H1 (cell line): ENCODE results near the gene CCIN. TPM values are rescaled to one million over a fixed set of nuclear protein-coding genes. Genes with fewer than 3 reads are reported as not detected.

ENCODE experiments used
- CTCF ChIA-PET: fragments of 300-600 bp; sonication (Branson Sonifier 250); formaldehyde crosslinking; loops from one replicate; lab custom pipeline; 2021; ENCODE audit not compliant: partially characterized antibody; lab: Charles Lee
- POLR2A ChIA-PET: fragments of 300-600 bp; sonication (Branson Sonifier 250); formaldehyde crosslinking; loops from one replicate; lab custom pipeline; 2021; ENCODE audit warnings: inconsistent platforms; ENCODE audit not compliant: partially characterized antibody; lab: Charles Lee
- DNase-seq, 2 experiments: peaks; one replicate each; pipeline versions ENCODE4 v3.0.0 to v3.0.0-alpha.2; 2010 to 2022; ENCODE audit warnings: low spot score in 2 of 2, low read depth in 1 of 2, mixed read lengths in 1 of 2
- FAIRE-seq: peaks from 2 replicates; lab custom pipeline; 2011; peaks lifted over from hg19 to GRCh38; lab: Jason Lieb, UNC
- H2AFZ ChIP-seq: 2 replicates; pipeline ENCODE4 v1.8.1; 2012; ENCODE audit warnings: low read length, inconsistent platforms
- H2AK5ac ChIP-seq: 2 replicates; pipeline ENCODE4 v1.6.1; 2013; ENCODE audit warnings: low read depth, low read length
- H2BK120ac ChIP-seq: replicated peaks from 2 replicates; pipeline ENCODE3; 2013; ENCODE audit warnings: low read depth, low read length, inconsistent platforms
- H2BK12ac ChIP-seq: 2 replicates; pipeline ENCODE4 v1.6.1; 2013; ENCODE audit warnings: low read depth, low read length
- H2BK15ac ChIP-seq: 2 replicates; pipeline ENCODE4 v1.6.1; 2013; ENCODE audit warnings: low read length
- H2BK20ac ChIP-seq: 2 replicates; pipeline ENCODE4 v1.6.1; 2013; ENCODE audit warnings: low read length
- H2BK5ac ChIP-seq: 2 replicates; pipeline ENCODE4 v1.6.1; 2013; ENCODE audit warnings: low read depth, low read length
- H3K14ac ChIP-seq: 2 replicates; pipeline ENCODE4 v1.6.1; 2013; ENCODE audit warnings: inconsistent platforms; ENCODE audit not compliant: insufficient read length
- H3K18ac ChIP-seq: 2 replicates; pipeline ENCODE4 v1.6.1; 2013; ENCODE audit warnings: low read length; ENCODE audit errors: extremely low read depth
- H3K23ac ChIP-seq: 2 replicates; pipeline ENCODE4 v1.6.1; 2013; ENCODE audit warnings: inconsistent platforms; ENCODE audit not compliant: insufficient read length
- H3K23me2 ChIP-seq: 2 replicates; pipeline ENCODE4 v1.6.1; 2013; ENCODE audit warnings: low read depth, low read length
- H3K27ac ChIP-seq: 2 replicates; pipeline ENCODE4 v1.6.1; 2011; ENCODE audit warnings: low read depth, low read length, inconsistent platforms
- H3K27me3 ChIP-seq, 4 experiments: replicated peaks in 1 of 4; 1 replicate in 1 of 4; 2 replicates in 3 of 4; pipeline versions ENCODE4 v1.6.1 to v1.8.1; 2011 to 2013; ENCODE audit warnings: low read length in 3 of 4, mild to moderate bottlenecking in 3 of 4, inconsistent platforms in 2 of 4, mixed read lengths in 2 of 4, moderate library complexity in 1 of 4; ENCODE audit not compliant: control insufficient read depth in 3 of 4, insufficient read depth in 3 of 4; ENCODE audit errors: extremely low read depth in 1 of 4
- H3K36me3 ChIP-seq, 4 experiments: 2 replicates each; pipeline versions ENCODE4 v1.6.1 to v1.8.1; 2011 to 2013; ENCODE audit warnings: mild to moderate bottlenecking in 4 of 4, low read length in 3 of 4, moderate library complexity in 2 of 4, control low read depth in 1 of 4, inconsistent platforms in 1 of 4; ENCODE audit not compliant: insufficient read depth in 4 of 4, control insufficient read depth in 2 of 4
- H3K4ac ChIP-seq: replicated peaks from 2 replicates; pipeline ENCODE3; 2013; ENCODE audit warnings: low read length, low read depth, mixed read lengths, inconsistent platforms; ENCODE audit not compliant: insufficient read length
- H3K4me1 ChIP-seq, 4 experiments: replicated peaks in 1 of 4; 1 replicate in 1 of 4; 2 replicates in 3 of 4; pipeline versions ENCODE4 v1.6.1 to v1.8.1; 2011 to 2013; ENCODE audit warnings: low read length in 3 of 4, inconsistent platforms in 2 of 4, mixed read lengths in 1 of 4; ENCODE audit not compliant: insufficient read depth in 4 of 4, control insufficient read depth in 3 of 4
- H3K4me2 ChIP-seq, 2 experiments: 2 replicates each; pipeline versions ENCODE4 v1.6.1 to v1.8.1; 2011 to 2013; ENCODE audit warnings: low read depth in 2 of 2, low read length in 2 of 2, control low read depth in 1 of 2, inconsistent platforms in 1 of 2, mild to moderate bottlenecking in 1 of 2; ENCODE audit not compliant: insufficient read depth in 1 of 2
- H3K4me3 ChIP-seq, 4 experiments: fragments of 200-600, 300-600 bp in 1 of 4; sonication (generic), shearing (Covaris generic), sonication (Bioruptor Twin) in 1 of 4; 2 replicates each; pipeline versions ENCODE4 v1.5.1 to v1.8.1; 2011 to 2016; ENCODE audit warnings: low read length in 4 of 4, low read depth in 3 of 4, control low read depth in 2 of 4, inconsistent platforms in 2 of 4, mild to moderate bottlenecking in 2 of 4, mixed read lengths in 1 of 4, moderate library complexity in 1 of 4; ENCODE audit not compliant: insufficient read depth in 2 of 4; ENCODE audit errors: extremely low read depth in 1 of 4
- H3K56ac ChIP-seq: replicated peaks from 2 replicates; pipeline ENCODE3; 2013; ENCODE audit warnings: low read depth, mild to moderate bottlenecking, mixed read lengths, low read length, inconsistent platforms; ENCODE audit not compliant: insufficient read length
- H3K79me1 ChIP-seq: 2 replicates; pipeline ENCODE4 v1.6.1; 2013; ENCODE audit warnings: low read depth, low read length, control low read depth
- H3K79me2 ChIP-seq, 2 experiments: 2 replicates each; pipeline versions ENCODE4 v1.6.1 to v1.8.1; 2012 to 2013; ENCODE audit warnings: low read length in 2 of 2, mild to moderate bottlenecking in 2 of 2, inconsistent platforms in 1 of 2; ENCODE audit not compliant: insufficient read depth in 2 of 2, control insufficient read depth in 1 of 2
- H3K9ac ChIP-seq, 4 experiments: replicated peaks in 1 of 4; 1 replicate in 1 of 4; 2 replicates in 3 of 4; pipeline versions ENCODE4 v1.6.1 to v1.8.1; 2011 to 2013; ENCODE audit warnings: low read depth in 3 of 4, low read length in 3 of 4, control low read depth in 2 of 4, mild to moderate bottlenecking in 2 of 4, moderate library complexity in 2 of 4, inconsistent platforms in 1 of 4; ENCODE audit errors: extremely low read depth in 1 of 4
- H3K9me3 ChIP-seq, 2 experiments: 2 replicates each; pipeline versions ENCODE4 v1.6.1 to v1.8.1; 2012 to 2013; ENCODE audit warnings: mild to moderate bottlenecking in 2 of 2, moderate library complexity in 2 of 2, control low read depth in 1 of 2, inconsistent platforms in 1 of 2, low read depth in 1 of 2, low read length in 1 of 2, mixed read lengths in 1 of 2; ENCODE audit not compliant: insufficient read depth in 2 of 2
- H4K20me1 ChIP-seq, 2 experiments: replicated peaks in 1 of 2; 2 replicates each; pipeline versions ENCODE3 to v1.8.1; 2011 to 2013; ENCODE audit warnings: inconsistent platforms in 2 of 2, low read length in 2 of 2, mild to moderate bottlenecking in 1 of 2; ENCODE audit not compliant: insufficient read depth in 2 of 2, control insufficient read depth in 1 of 2
- H4K5ac ChIP-seq: 2 replicates; pipeline ENCODE4 v1.6.1; 2013; ENCODE audit warnings: low read length, low read depth, mixed read lengths, inconsistent platforms; ENCODE audit not compliant: insufficient read length
- H4K8ac ChIP-seq: 2 replicates; pipeline ENCODE4 v1.8.0; 2013; ENCODE audit warnings: mild to moderate bottlenecking, moderate library complexity, low read length, inconsistent platforms; ENCODE audit not compliant: insufficient read depth; ENCODE audit errors: extremely low read depth
- H4K91ac ChIP-seq: replicated peaks from 2 replicates; pipeline ENCODE3; 2013; ENCODE audit warnings: low read length, mixed read lengths, inconsistent platforms; ENCODE audit not compliant: insufficient read length
- CTBP2 ChIP-seq: IDR thresholded peaks from 2 replicates; pipeline ENCODE4 v1.7.0; 2011; ENCODE audit warnings: borderline replicate concordance, mild to moderate bottlenecking, moderate library complexity, mixed read lengths, low read length; ENCODE audit not compliant: insufficient read depth, insufficient read length
- EP300 ChIP-seq, 2 experiments: IDR thresholded peaks; 1 replicate in 1 of 2; 2 replicates in 1 of 2; pipeline ENCODE4 v1.6.1; 2011 to 2012; ENCODE audit warnings: low read depth in 2 of 2, low read length in 2 of 2, mild to moderate bottlenecking in 2 of 2, borderline replicate concordance in 1 of 2, inconsistent platforms in 1 of 2, moderate library complexity in 1 of 2
- FOSL1 ChIP-seq: IDR thresholded peaks from 2 replicates; pipeline ENCODE4 v1.6.1; 2011; ENCODE audit warnings: mild to moderate bottlenecking, low read depth, low read length, moderate library complexity; ENCODE audit not compliant: insufficient read depth
- HDAC6 ChIP-seq: IDR thresholded peaks from one replicate; pipeline ENCODE4 v1.7.1; 2012; ENCODE audit warnings: low read depth, mild to moderate bottlenecking, inconsistent platforms, low read length, moderate library complexity
- KDM1A ChIP-seq: fragments of 200-600, 300-600 bp; sonication (generic); IDR thresholded peaks from 2 replicates; pipeline ENCODE4 v1.7.1; 2016; ENCODE audit warnings: mild to moderate bottlenecking, low read length, borderline replicate concordance
- POLR2A ChIP-seq, 2 experiments: IDR thresholded peaks; 1 replicate in 1 of 2; 2 replicates in 1 of 2; pipeline ENCODE4 v1.6.1; 2011; ENCODE audit warnings: low read depth in 2 of 2, low read length in 2 of 2, mild to moderate bottlenecking in 2 of 2; ENCODE audit errors: control extremely low read depth in 1 of 2
- SUZ12 ChIP-seq: fragments of 200-600 bp; sonication (generic); IDR thresholded peaks from 2 replicates; pipeline ENCODE4 v1.6.1; 2012; ENCODE audit warnings: mild to moderate bottlenecking, inconsistent platforms, low read length, moderate library complexity, mixed read lengths
- TEAD4 ChIP-seq: IDR thresholded peaks from 2 replicates; pipeline ENCODE4 v1.6.1; 2012; ENCODE audit warnings: low read depth, low read length, inconsistent platforms, mixed read lengths
- WGBS, 2 experiments: shearing (Covaris generic) in 1 of 2; methylation state at CpG; one replicate each; pipeline versions ENCODE4 v1.1.6 to v1.1.7; 2013 to 2015; ENCODE audit warnings: low lambda C conversion rate in 2 of 2, mixed read lengths in 2 of 2, inconsistent platforms in 1 of 2, low coverage in 1 of 2, missing lambda C conversion rate in 1 of 2; ENCODE audit not compliant: insufficient replicate concordance in 2 of 2, insufficient coverage in 1 of 2, insufficient read length in 1 of 2; ENCODE audit errors: extremely low coverage in 1 of 2, missing lambda C conversion rate in 1 of 2; 5-methylcytosine and 5-hydroxymethylcytosine counted together
- polyA plus RNA-seq, 7 experiments: library from polyadenylated mRNA; depleted of rRNA in 3 of 7; stranded (reverse) in 5 of 7; unstranded in 2 of 7; fragments of >200 nt in 5 of 7; fragments of 200-250 nt in 2 of 7; gene quantifications; 1 replicate in 5 of 7; 2 replicates in 1 of 7; 4 replicates in 1 of 7; pipeline versions ENCODE4 v1.2.1 to v1.2.3, GENCODE V29; 2011 to 2013; ENCODE audit warnings: missing spikeins in 2 of 7, mixed read lengths in 2 of 7
- total RNA-seq: library from RNA; stranded (reverse); fragmentation: NEBNext Ultra II Directional; extraction: Animal tissue kit (Norgen Biotek cat#: 25700); gene quantifications from 2 replicates; pipeline ENCODE4 v1.2.1, GENCODE V29; 2021
- TF ChIP-seq, protein P1 (sequence below): IDR thresholded peaks from 2 replicates; pipeline ENCODE4 v1.6.1; 2011; ENCODE audit warnings: low read length, improper control_type of control experiment

The CCIN gene
- total and polyA plus RNA-seq, 2 of the 8 experiments (the other 6 are each of a cell fraction or from before 2014, with no cell fraction given) = 0.19 to 0.21 TPM

DNA sequence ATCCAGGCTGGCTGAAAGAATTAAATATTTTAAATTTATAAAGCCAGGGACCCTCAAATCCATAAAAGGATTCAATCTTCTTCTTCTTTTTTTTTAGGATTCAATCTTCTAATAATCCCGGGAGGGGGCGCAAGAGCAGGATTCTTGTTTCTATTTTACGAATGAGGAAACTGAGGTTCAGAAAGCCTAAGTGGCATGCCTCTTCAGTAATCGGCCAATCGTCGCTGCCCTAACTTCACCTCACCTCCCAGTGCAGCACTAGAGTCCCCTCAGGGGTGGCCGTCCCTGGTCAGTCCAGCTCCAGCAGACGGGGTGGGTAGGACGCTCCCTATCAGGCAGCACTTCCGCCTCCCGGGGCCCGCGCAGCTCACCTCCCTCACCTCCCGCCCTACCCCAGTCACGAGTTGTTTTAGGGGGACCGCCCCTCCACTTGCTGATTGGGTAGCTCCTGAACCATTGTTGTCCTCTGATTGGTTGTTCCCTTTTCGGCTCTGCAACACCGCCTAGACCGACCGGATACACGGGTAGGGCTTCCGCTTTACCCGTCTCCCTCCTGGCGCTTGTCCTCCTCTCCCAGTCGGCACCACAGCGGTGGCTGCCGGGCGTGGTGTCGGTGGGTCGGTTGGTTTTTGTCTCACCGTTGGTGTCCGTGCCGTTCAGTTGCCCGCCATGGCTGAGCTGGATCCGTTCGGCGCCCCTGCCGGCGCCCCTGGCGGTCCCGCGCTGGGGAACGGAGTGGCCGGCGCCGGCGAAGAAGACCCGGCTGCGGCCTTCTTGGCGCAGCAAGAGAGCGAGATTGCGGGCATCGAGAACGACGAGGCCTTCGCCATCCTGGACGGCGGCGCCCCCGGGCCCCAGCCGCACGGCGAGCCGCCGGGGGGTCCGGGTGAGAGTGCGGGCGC, 21.5 kb downstream of the CCIN start, which contains the start of gene CLTA:
Gene CLTA (plus strand): TSS at position 534 of the 902 bp plus-strand sequence. CDS start 136 bp downstream, at position 670.
- H3K18ac ChIP-seq = peak within 1 kb of the TSS; percentile 92
- peak; percentile 76 for FAIRE-seq
- peaks cover 8% of the 10 kb centered on the region for H3K23me2 ChIP-seq
- no peak for TF ChIP-seq KDM1A
- no peak for TF ChIP-seq HDAC6
- no peak for TF ChIP-seq CTBP2
- peak; percentile 92 to 97 for TF ChIP-seq POLR2A (IDR thresholded peaks at IDR 0.05; ENCODE audit: control extremely low read depth in 1 of 2, low read depth in 2 of 2, low read length in 2 of 2)
- TF ChIP-seq, protein P1, sequence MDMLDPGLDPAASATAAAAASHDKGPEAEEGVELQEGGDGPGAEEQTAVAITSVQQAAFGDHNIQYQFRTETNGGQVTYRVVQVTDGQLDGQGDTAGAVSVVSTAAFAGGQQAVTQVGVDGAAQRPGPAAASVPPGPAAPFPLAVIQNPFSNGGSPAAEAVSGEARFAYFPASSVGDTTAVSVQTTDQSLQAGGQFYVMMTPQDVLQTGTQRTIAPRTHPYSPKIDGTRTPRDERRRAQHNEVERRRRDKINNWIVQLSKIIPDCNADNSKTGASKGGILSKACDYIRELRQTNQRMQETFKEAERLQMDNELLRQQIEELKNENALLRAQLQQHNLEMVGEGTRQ = peak; percentile 63; the same call in 1 of the 2 replicates
- no peak for TF ChIP-seq EP300 (IDR thresholded peaks at IDR 0.05; ENCODE audit: borderline replicate concordance in 1 of 2, low read depth in 2 of 2, low read length in 2 of 2)
- TF ChIP-seq FOSL1 = no peak
- no peak for TF ChIP-seq SUZ12
- TF ChIP-seq TEAD4 = no peak

More for the DNA sequence above, 21.5 kb downstream of the CCIN start, which contains the start of gene CLTA:
- H3K36me3 ChIP-seq = peaks cover 0 to 5% (median 2%) of the 10 kb centered on the region in 4 experiments; a peak in 1 of 8 replicates
- peaks cover 17 to 19% of the 10 kb centered on the region in 2 experiments for H4K20me1 ChIP-seq
- peak; percentile 92 to 93 for DNase-seq
- peaks cover 9% of the 10 kb centered on the region for H3K79me1 ChIP-seq
- H3K27ac ChIP-seq = peak within 1 kb of the TSS; percentile 89
- no peak within 1 kb of the TSS for H3K23ac ChIP-seq
- H3K56ac ChIP-seq = peak within 1 kb of the TSS; percentile 7
- no peak within 1 kb of the TSS for H2BK12ac ChIP-seq
- peak within 1 kb of the TSS; percentile 83 to 94 (median 88) for H3K9ac ChIP-seq
- no peak within 1 kb of the TSS for H2AK5ac ChIP-seq
- H3K27me3 ChIP-seq = no peaks in the 10 kb centered on the region
- H3K79me2 ChIP-seq = peaks cover 36 to 48% of the 10 kb centered on the region in 2 experiments
- H4K5ac ChIP-seq = peak within 1 kb of the TSS; percentile 78
- H3K4me2 ChIP-seq = peak within 1 kb of the TSS; percentile 95 to 99
- H2BK15ac ChIP-seq = no peak within 1 kb of the TSS
- CTCF ChIA-PET = interaction anchor here (0.5 to 5.5 kb wide), 15 partner anchors 13 to 437 kb away, joined by 3 to 38 read pairs (median 4); partner anchors contain the start of gene GLIPR2
- H3K4me1 ChIP-seq = peaks cover 6 to 12% (median 10%) of the 10 kb centered on the region in 4 experiments; a peak in 6 of 7 replicates
- H2BK20ac ChIP-seq = no peak within 1 kb of the TSS
- peak within 1 kb of the TSS; percentile 86 for H4K8ac ChIP-seq
- no peak within 1 kb of the TSS for H3K14ac ChIP-seq
- H3K4ac ChIP-seq = no peak within 1 kb of the TSS
- 2% methylated on average over 46 of the region's 68 CpGs; no CpG with 5 or more reads in 1 of the 2 experiments for WGBS, 2 experiments
- H2BK5ac ChIP-seq = peak within 1 kb of the TSS; percentile 66
- POLR2A ChIA-PET = interaction anchor here (0.7 to 3.4 kb wide), 27 partner anchors 8 to 232 kb away, joined by 3 to 25 read pairs (median 5); partner anchors contain the start of genes CCIN, GLIPR2, GNE and RECK
- H3K9me3 ChIP-seq = no peaks in the 10 kb centered on the region
- H3K4me3 ChIP-seq = peak within 1 kb of the TSS; percentile 86 to 98 (median 97)
- peak within 1 kb of the TSS; percentile 47 for H4K91ac ChIP-seq
- H2AFZ ChIP-seq = peak within 1 kb of the TSS; percentile 78
- H2BK120ac ChIP-seq = no peak within 1 kb of the TSS
